Brain microvascular endothelial cell (primary cell): ENCODE results near the gene ZNF266.

ENCODE experiments used
- DNase-seq: peaks from one replicate; pipeline ENCODE4 v3.0.0-alpha.2; 2020
- H3K27ac ChIP-seq: fragments of 250-450 bp; sonication (Bioruptor Pico); 2 replicates; pipeline ENCODE4 v1.5.1; 2020; ENCODE audit warnings: mild to moderate bottlenecking, moderate library complexity
- H3K27me3 ChIP-seq: fragments of 250-450 bp; sonication (Bioruptor Pico); replicated peaks from 2 replicates; pipeline ENCODE4 v1.5.1; 2020; ENCODE audit warnings: mild to moderate bottlenecking
- H3K36me3 ChIP-seq: fragments of 250-450 bp; sonication (Bioruptor Pico); replicated peaks from 2 replicates; pipeline ENCODE4 v1.5.1; 2020; ENCODE audit warnings: mild to moderate bottlenecking
- H3K4me3 ChIP-seq: 2 replicates; pipeline ENCODE4 v1.5.1; 2011; ENCODE audit warnings: low read depth, mild to moderate bottlenecking, control low read depth, low read length, moderate library complexity
- in situ Hi-C: cut with HindIII; loops from 2 replicates; pipeline ENCODE4 v1.10.0; 2017; ENCODE audit warnings: low sequenced_read_pairs, low pct_ligation_motif_present
- TF ChIP-seq, protein P1 (sequence below): IDR thresholded peaks from 2 replicates; pipeline ENCODE4 v1.5.1; 2011; ENCODE audit warnings: low read depth, mild to moderate bottlenecking, moderate library complexity, low read length, control low read depth, inconsistent platforms; ENCODE audit errors: missing control alignments

Gene ZNF266

DNA sequence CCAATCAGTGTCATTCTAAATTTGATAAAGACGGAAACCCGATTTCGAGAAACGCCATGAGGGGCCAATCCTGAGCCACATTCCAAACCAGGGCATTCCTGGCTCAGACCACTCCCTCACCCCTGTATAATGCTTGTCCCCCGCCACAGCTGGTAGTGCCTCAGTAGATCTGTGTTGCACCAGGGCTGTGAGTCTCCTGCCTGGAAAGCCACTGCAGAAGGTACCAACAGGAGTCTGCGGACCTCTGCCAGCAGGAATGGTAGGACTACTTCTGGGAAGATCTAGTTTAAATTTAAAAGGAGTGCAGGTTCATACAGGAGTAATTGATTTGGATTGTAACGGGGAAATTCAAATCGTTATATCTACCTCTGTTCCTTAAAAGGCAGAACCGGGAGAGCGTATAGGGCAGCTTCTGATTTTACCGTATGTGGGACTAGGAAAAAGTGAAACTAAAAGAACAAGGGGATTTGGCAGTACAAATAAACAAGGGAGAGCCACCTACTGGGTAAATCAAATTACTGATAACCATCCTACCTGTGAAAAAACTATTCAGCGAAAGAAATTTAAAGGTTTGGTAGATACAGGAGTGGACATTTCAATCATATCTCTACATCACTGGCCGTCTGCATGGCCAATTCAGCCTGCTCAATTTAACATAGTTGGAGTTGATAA, 20.8 kb upstream of the ZNF266 start:
- Histone ChIP-seq H3K36me3 (no peaks in the 10 kb centered on the region), H3K27me3 (no peaks in the 10 kb centered on the region), H3K27ac (no peak overlapping the region), H3K4me3 (no peak overlapping the region)
- in situ Hi-C loops, result no loop called here
- no peak for DNase-seq
- TF ChIP-seq, protein P1, sequence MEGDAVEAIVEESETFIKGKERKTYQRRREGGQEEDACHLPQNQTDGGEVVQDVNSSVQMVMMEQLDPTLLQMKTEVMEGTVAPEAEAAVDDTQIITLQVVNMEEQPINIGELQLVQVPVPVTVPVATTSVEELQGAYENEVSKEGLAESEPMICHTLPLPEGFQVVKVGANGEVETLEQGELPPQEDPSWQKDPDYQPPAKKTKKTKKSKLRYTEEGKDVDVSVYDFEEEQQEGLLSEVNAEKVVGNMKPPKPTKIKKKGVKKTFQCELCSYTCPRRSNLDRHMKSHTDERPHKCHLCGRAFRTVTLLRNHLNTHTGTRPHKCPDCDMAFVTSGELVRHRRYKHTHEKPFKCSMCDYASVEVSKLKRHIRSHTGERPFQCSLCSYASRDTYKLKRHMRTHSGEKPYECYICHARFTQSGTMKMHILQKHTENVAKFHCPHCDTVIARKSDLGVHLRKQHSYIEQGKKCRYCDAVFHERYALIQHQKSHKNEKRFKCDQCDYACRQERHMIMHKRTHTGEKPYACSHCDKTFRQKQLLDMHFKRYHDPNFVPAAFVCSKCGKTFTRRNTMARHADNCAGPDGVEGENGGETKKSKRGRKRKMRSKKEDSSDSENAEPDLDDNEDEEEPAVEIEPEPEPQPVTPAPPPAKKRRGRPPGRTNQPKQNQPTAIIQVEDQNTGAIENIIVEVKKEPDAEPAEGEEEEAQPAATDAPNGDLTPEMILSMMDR, result no peak

DNA sequence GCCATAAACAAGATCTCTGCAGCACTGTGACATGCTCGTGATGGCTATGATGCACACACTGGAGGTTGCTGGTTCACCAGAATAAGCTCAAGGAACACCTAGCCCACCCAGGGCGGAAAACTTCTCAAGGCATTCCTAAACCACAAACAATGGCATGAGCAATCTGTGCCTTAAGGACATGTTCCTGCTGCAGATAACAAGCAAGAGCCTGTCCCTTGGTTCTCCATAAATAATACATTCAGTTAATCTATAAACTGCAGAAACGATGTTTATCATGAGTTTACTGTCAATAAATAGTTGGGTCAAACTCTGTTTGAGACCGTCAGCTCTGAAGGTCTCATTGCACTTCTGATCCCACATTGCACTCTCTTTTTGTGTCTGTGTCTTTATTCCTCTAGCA, 18.6 kb upstream of the ZNF266 start:
- Histone ChIP-seq H3K27me3 (no peaks in the 10 kb centered on the region), H3K36me3 (no peaks in the 10 kb centered on the region), H3K27ac (no peak overlapping the region), H3K4me3 (no peak overlapping the region)
- in situ Hi-C loops, result no loop called here
- DNase-seq, result no peak
- TF ChIP-seq, protein P1, result no peak

- no peaks in the 10 kb centered on the region for H3K27me3 ChIP-seq
- DNase-seq, result no peak
- in situ Hi-C loops, result no loop called here
- H3K4me3 ChIP-seq, result no peak overlapping the region
- H3K27ac ChIP-seq, result no peak overlapping the region
- TF ChIP-seq, protein P1, result no peak
- H3K36me3 ChIP-seq, result no peaks in the 10 kb centered on the region
Measured at GRCh38 chr19:9445037-9445436, 9.7 kb upstream of the ZNF266 start.

DNA sequence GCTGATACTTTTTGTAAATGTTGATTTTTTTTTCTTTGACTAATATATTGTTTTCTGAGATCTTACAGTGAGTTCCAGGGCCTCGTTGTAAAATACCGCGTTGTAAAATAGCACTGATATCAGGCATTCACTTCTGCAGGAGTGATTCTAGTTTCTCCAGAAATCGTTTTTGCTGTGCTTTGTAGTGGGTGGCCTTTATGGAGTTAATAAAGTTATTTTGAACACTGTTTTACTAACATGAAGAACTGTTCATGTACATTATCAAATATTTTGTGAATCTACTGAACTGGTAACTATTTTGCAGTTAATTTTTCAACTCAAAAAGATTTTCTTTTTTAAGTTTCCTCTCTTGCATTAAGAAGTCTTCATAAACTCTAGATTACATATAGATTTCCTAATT, 985 bp upstream of the ZNF266 start:
- TF ChIP-seq, protein P1, result no peak
- H3K4me3 ChIP-seq, result no peak overlapping the region
- H3K36me3 ChIP-seq, result peaks cover 12% of the 10 kb centered on the region
- in situ Hi-C loops, result no loop called here
- H3K27me3 ChIP-seq, result no peaks in the 10 kb centered on the region
- H3K27ac ChIP-seq, result no peak overlapping the region
- no peak for DNase-seq

- DNase-seq, result peak; percentile 50
- Histone ChIP-seq H3K27me3 (no peaks in the 10 kb centered on the region), H3K27ac (no peak overlapping the region)
Measured at GRCh38 chr19:9431475-9431874, 3.9 kb downstream of the ZNF266 start.

DNA sequence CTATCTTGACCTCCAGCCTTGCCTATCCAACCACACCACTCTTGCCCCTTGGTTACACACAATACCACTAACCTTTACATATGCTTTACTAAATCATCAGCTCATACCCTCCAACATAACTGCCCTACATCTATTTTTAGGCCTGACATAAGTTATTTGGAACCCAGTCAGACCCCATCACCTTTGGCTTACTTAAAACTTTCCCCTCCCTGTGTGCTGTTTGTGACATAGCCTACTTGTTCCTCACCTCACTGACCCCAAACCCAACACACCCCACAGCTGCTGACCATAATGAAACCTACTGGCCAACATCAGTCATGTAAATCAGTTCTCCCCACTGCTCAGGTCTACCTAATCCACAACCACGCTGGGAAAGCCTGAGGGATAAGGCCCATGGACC, 4.9 kb downstream of the ZNF266 start:
- TF ChIP-seq, protein P1, result no peak
- H3K27me3 ChIP-seq, result no peaks in the 10 kb centered on the region
- H3K27ac ChIP-seq, result no peak overlapping the region
- no peak overlapping the region for H3K4me3 ChIP-seq
- DNase-seq, result no peak
- in situ Hi-C loops, result no loop called here
- peaks cover 18% of the 10 kb centered on the region for H3K36me3 ChIP-seq

More at GRCh38 chr19:9431475-9431874, 3.9 kb downstream of the ZNF266 start:
- in situ Hi-C loops, result no loop called here
- TF ChIP-seq, protein P1, result peak; percentile 49
- Histone ChIP-seq H3K4me3 (no peak overlapping the region), H3K36me3 (peaks cover 15% of the 10 kb centered on the region)
